HEK293 (cell line): ENCODE measurements around the gene SCO1.

ENCODE experiments used
- CTCF ChIA-PET: fragments of 350-600 bp; formaldehyde crosslinking; extraction: SDS; loops from one replicate; lab custom pipeline; 2021; ENCODE audit warnings: antibody characterized with exemption; lab: Yijun Ruan, JAX
- POLR2A ChIA-PET: fragments of 300-600 bp; formaldehyde crosslinking; extraction: SDS; loops from one replicate; lab custom pipeline; 2020; ENCODE audit warnings: antibody characterized with exemption, inconsistent platforms; lab: Yijun Ruan, JAX
- H3K27ac ChIP-seq: fragments of 200-500 bp; sonication (Bioruptor generic); 2 replicates; pipeline ENCODE4 v1.5.1; 2014; ENCODE audit warnings: low read depth, low read length, control low read depth, inconsistent platforms; ENCODE audit errors: extremely low read depth
- H3K36me3 ChIP-seq, 2 experiments: fragments of 200-500 bp in 1 of 2; sonication (Bioruptor generic) in 1 of 2; 1 replicate in 1 of 2; 2 replicates in 1 of 2; pipeline ENCODE4 v1.5.1; 2014 to 2017; ENCODE audit warnings: inconsistent platforms in 2 of 2, low read length in 2 of 2; ENCODE audit not compliant: control insufficient read depth in 2 of 2, insufficient read depth in 1 of 2
- H3K4me1 ChIP-seq: fragments of 200-500 bp; sonication (Bioruptor generic); 2 replicates; pipeline ENCODE4 v1.5.1; 2014; ENCODE audit warnings: mild to moderate bottlenecking, low read length, inconsistent platforms; ENCODE audit not compliant: control insufficient read depth, insufficient read depth
- H3K4me3 ChIP-seq: 2 replicates; pipeline ENCODE4 v1.5.1; 2011; ENCODE audit warnings: low read depth, mild to moderate bottlenecking, control low read depth, low read length, moderate library complexity
- H3K9me3 ChIP-seq: fragments of 200-500 bp; sonication (Bioruptor generic); 2 replicates; pipeline ENCODE4 v1.5.1; 2014; ENCODE audit warnings: low read depth, low read length, inconsistent platforms; ENCODE audit not compliant: control insufficient read depth, insufficient read depth
- BCL11A ChIP-seq: fragments of 450-650 bp; formaldehyde crosslinking; IDR thresholded peaks from 2 replicates; pipeline ENCODE4 v1.5.1; 2016; ENCODE audit warnings: low read depth, missing biosample characterization, missing genetic modification characterization
- GLIS2 ChIP-seq: fragments of 450-650 bp; formaldehyde crosslinking; IDR thresholded peaks from 2 replicates; pipeline ENCODE4 v1.5.1; 2016; ENCODE audit warnings: missing biosample characterization, missing genetic modification characterization
- HOXA7 ChIP-seq: sonication (generic); formaldehyde crosslinking; IDR thresholded peaks from 2 replicates; pipeline ENCODE4 v1.8.1; 2022; ENCODE audit warnings: missing genetic modification reagents, borderline replicate concordance
- HOXD13 ChIP-seq: sonication (generic); formaldehyde crosslinking; IDR thresholded peaks from 2 replicates; pipeline ENCODE4 v1.8.0; 2022; ENCODE audit warnings: missing genetic modification reagents, borderline replicate concordance
- MZF1 ChIP-seq: fragments of 450-650 bp; formaldehyde crosslinking; IDR thresholded peaks from 2 replicates; pipeline ENCODE4 v1.5.1; 2017; ENCODE audit warnings: missing biosample characterization, missing genetic modification characterization, borderline replicate concordance
- ZBTB21 ChIP-seq: fragments of 450-650 bp; formaldehyde crosslinking; IDR thresholded peaks from 2 replicates; pipeline ENCODE4 v1.5.1; 2017; ENCODE audit warnings: missing biosample characterization, missing genetic modification characterization
- ZBTB8A ChIP-seq: fragments of 450-650 bp; formaldehyde crosslinking; IDR thresholded peaks from 2 replicates; pipeline ENCODE4 v1.5.1; 2016; ENCODE audit warnings: missing biosample characterization, missing genetic modification characterization
- ZFP3 ChIP-seq: fragments of 450-650 bp; formaldehyde crosslinking; IDR thresholded peaks from 2 replicates; pipeline ENCODE4 v1.5.1; 2016; ENCODE audit warnings: low read depth, missing biosample characterization, missing genetic modification characterization
- ZNF112 ChIP-seq: fragments of 450-650 bp; formaldehyde crosslinking; IDR thresholded peaks from 2 replicates; pipeline ENCODE4 v1.5.0; 2017; ENCODE audit warnings: missing biosample characterization, missing genetic modification characterization
- ZNF311 ChIP-seq: fragments of 450-650 bp; formaldehyde crosslinking; IDR thresholded peaks from 2 replicates; pipeline ENCODE4 v1.5.1; 2017; ENCODE audit warnings: missing biosample characterization, missing genetic modification characterization, borderline replicate concordance
- ZNF335 ChIP-seq: fragments of 450-650 bp; formaldehyde crosslinking; conservative IDR thresholded peaks from 2 replicates; pipeline ENCODE4 v1.5.1; 2016; ENCODE audit warnings: missing biosample characterization, missing genetic modification characterization
- ZNF426 ChIP-seq: fragments of 450-650 bp; formaldehyde crosslinking; IDR thresholded peaks from 2 replicates; pipeline ENCODE4 v1.5.1; 2017; ENCODE audit warnings: missing biosample characterization, missing genetic modification characterization, mild to moderate bottlenecking, inconsistent platforms, moderate library complexity
- ZNF501 ChIP-seq: fragments of 450-650 bp; formaldehyde crosslinking; IDR thresholded peaks from 2 replicates; pipeline ENCODE4 v1.5.1; 2016; ENCODE audit warnings: missing biosample characterization, missing genetic modification characterization
- ZNF626 ChIP-seq: fragments of 450-650 bp; sonication (Bioruptor Pico); formaldehyde crosslinking; IDR thresholded peaks from 2 replicates; pipeline ENCODE4 v1.5.1; 2018; ENCODE audit warnings: missing biosample characterization, missing genetic modification characterization, inconsistent platforms
- ZNF629 ChIP-seq: fragments of 450-650 bp; formaldehyde crosslinking; IDR thresholded peaks from 2 replicates; pipeline ENCODE4 v1.5.1; 2017; ENCODE audit warnings: missing biosample characterization, missing genetic modification characterization
- TF ChIP-seq, protein P1 (sequence below): fragments of 450-650 bp; formaldehyde crosslinking; IDR thresholded peaks from 2 replicates; pipeline ENCODE4 v1.5.1; 2016; ENCODE audit warnings: missing biosample characterization, missing genetic modification characterization
- TF ChIP-seq, protein P2 (sequence below): fragments of 450-650 bp; formaldehyde crosslinking; IDR thresholded peaks from 2 replicates; pipeline ENCODE4 v1.5.1; 2016; ENCODE audit warnings: missing biosample characterization, missing genetic modification characterization, low read depth
- TF ChIP-seq, protein P3 (sequence below): fragments of 450-650 bp; IDR thresholded peaks from 2 replicates; pipeline ENCODE4 v1.5.1; 2018; ENCODE audit warnings: missing biosample characterization, missing genetic modification characterization

The SCO1 gene

DNA sequence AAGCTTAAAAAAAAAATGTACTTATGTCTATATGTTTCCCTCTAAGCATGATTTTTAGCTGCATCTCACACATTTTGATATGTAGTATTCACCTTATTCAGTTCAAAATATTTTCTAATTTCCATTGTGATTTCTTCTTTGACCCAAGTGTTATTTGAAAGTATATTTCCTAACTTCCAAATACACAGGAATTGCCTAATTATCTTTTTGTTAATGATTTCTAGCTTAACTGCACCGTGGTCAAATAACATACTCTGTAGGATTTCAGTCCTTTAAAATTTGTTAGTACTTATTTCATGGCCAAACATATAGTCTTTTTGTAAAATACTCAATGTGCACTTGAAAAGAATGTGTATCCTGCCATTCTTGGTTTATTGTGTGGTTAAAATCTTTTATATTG lies 21.2 kb upstream of the SCO1 start (continued):
- TF ChIP-seq HOXA7 (CRISPR knock-in tag): no peak
- TF ChIP-seq ZNF626 (tag by site-specific recombination): no peak
- TF ChIP-seq ZNF112 (tag by site-specific recombination): no peak
- TF ChIP-seq ZNF335 (tag by site-specific recombination): no peak

GRCh38 chr17:10716218-10716617 lies 18.9 kb upstream of the SCO1 start:
- Histone ChIP-seq H3K9me3 (no peaks in the 10 kb centered on the region), H3K36me3 (peaks cover 3 to 16% of the 10 kb centered on the region in 2 experiments; a peak in 2 of 3 replicates), H3K4me1 (no peaks in the 10 kb centered on the region), H3K4me3 (no peak overlapping the region), H3K27ac (no peak overlapping the region)
- ChIA-PET POLR2A (no interaction called here), CTCF (interaction anchor here (0.6 to 1.0 kb wide), 2 partner anchors 9 to 1219 kb away, joined by 3 read pairs; no protein-coding TSS in a partner anchor)
- TF ChIP-seq ZNF629 (tag by site-specific recombination): peak; percentile 80
- TF ChIP-seq ZNF426: no peak
- TF ChIP-seq, protein P1, sequence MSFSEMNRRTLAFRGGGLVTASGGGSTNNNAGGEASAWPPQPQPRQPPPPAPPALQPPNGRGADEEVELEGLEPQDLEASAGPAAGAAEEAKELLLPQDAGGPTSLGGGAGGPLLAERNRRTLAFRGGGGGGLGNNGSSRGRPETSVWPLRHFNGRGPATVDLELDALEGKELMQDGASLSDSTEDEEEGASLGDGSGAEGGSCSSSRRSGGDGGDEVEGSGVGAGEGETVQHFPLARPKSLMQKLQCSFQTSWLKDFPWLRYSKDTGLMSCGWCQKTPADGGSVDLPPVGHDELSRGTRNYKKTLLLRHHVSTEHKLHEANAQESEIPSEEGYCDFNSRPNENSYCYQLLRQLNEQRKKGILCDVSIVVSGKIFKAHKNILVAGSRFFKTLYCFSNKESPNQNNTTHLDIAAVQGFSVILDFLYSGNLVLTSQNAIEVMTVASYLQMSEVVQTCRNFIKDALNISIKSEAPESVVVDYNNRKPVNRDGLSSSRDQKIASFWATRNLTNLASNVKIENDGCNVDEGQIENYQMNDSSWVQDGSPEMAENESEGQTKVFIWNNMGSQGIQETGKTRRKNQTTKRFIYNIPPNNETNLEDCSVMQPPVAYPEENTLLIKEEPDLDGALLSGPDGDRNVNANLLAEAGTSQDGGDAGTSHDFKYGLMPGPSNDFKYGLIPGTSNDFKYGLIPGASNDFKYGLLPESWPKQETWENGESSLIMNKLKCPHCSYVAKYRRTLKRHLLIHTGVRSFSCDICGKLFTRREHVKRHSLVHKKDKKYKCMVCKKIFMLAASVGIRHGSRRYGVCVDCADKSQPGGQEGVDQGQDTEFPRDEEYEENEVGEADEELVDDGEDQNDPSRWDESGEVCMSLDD (tag by site-specific recombination): no peak
- peak; percentile 89 for TF ChIP-seq ZBTB21 (tag by site-specific recombination)
- TF ChIP-seq, protein P2, sequence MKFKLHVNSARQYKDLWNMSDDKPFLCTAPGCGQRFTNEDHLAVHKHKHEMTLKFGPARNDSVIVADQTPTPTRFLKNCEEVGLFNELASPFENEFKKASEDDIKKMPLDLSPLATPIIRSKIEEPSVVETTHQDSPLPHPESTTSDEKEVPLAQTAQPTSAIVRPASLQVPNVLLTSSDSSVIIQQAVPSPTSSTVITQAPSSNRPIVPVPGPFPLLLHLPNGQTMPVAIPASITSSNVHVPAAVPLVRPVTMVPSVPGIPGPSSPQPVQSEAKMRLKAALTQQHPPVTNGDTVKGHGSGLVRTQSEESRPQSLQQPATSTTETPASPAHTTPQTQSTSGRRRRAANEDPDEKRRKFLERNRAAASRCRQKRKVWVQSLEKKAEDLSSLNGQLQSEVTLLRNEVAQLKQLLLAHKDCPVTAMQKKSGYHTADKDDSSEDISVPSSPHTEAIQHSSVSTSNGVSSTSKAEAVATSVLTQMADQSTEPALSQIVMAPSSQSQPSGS (tag by site-specific recombination): peak; percentile 73
- TF ChIP-seq HOXD13: no peak

- TF ChIP-seq ZFP3 (tag by site-specific recombination): no peak
- TF ChIP-seq ZNF311 (tag by site-specific recombination): no peak
- TF ChIP-seq MZF1 (tag by site-specific recombination): no peak
- no peak for TF ChIP-seq ZNF501 (tag by site-specific recombination)
- no peak for TF ChIP-seq BCL11A (tag by site-specific recombination)
- TF ChIP-seq GLIS2 (tag by site-specific recombination): no peak
- TF ChIP-seq ZBTB8A (tag by site-specific recombination): no peak
- TF ChIP-seq, protein P3, sequence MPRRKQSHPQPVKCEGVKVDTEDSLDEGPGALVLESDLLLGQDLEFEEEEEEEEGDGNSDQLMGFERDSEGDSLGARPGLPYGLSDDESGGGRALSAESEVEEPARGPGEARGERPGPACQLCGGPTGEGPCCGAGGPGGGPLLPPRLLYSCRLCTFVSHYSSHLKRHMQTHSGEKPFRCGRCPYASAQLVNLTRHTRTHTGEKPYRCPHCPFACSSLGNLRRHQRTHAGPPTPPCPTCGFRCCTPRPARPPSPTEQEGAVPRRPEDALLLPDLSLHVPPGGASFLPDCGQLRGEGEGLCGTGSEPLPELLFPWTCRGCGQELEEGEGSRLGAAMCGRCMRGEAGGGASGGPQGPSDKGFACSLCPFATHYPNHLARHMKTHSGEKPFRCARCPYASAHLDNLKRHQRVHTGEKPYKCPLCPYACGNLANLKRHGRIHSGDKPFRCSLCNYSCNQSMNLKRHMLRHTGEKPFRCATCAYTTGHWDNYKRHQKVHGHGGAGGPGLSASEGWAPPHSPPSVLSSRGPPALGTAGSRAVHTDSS (tag by site-specific recombination): no peak
- POLR2A ChIA-PET: no interaction called here
- H3K27ac ChIP-seq: no peak overlapping the region
- CTCF ChIA-PET: no interaction called here
- H3K4me3 ChIP-seq: no peak overlapping the region
- H3K4me1 ChIP-seq: no peaks in the 10 kb centered on the region
- peaks cover 19 to 45% of the 10 kb centered on the region in 2 experiments for H3K36me3 ChIP-seq
- no peaks in the 10 kb centered on the region for H3K9me3 ChIP-seq
Measured at GRCh38 chr17:10713318-10713717, 16.0 kb upstream of the SCO1 start.
